ENCODE measurements around the gene SLC35F2.

SLC35F2 gene

DNA sequence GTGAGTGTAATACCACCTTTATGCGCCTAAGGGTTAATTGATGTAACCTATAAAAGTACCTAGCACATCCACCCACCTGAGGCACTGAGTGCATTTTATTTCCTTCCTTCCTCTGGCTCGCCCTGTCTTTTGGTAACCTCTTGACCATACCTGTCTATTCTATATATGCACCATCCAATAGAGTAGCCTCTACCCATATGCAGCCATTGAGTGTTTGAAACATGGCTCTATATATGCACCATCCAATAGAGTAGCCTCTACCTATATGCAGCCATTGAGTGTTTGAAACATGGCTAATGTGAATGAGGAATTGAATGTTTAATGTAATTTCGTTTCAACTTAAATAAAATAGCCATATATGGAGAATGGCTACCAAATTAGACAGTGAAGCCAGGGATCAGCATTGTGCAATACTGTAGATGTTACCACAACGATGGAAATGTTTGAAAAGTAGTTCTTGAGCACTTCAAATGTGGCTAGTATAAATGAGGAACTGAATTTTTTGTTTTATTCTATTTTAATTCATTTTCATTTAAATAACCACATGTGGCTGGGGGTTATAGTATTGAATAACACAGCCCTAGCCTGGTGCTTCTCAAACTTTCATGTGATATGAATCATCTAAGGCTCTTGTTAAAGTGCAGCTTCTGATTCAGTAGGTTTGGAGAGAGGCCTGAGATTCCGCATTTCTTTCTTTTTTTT, 33.8 kb downstream of the SLC35F2 start:
- Histone ChIP-seq H3K23ac (ENCODE audit: low read length in 2 of 2) (no peak overlapping the region), H3K79me1 (replicated peaks; ENCODE audit: low read length, poor library complexity, severe bottlenecking) (peaks cover 16% of the 10 kb centered on the region), H2BK5ac (ENCODE audit: low read depth, low read length, poor library complexity, severe bottlenecking) (no peak overlapping the region), H4K91ac (ENCODE audit: low read length) (no peak overlapping the region), H3K4me3 (ENCODE audit: insufficient read depth in 1 of 2, low read depth in 1 of 2, low read length in 2 of 2) (no peak overlapping the region), H3K4me1 (ENCODE audit: control insufficient read depth, insufficient read depth, low read depth, low read length) (peaks cover 1% of the 10 kb centered on the region), H3K4me2 (ENCODE audit: low read length, poor library complexity, severe bottlenecking) (no peak overlapping the region), H2AFZ (ENCODE audit: low read depth, low read length) (no peak overlapping the region), H3K9ac (ENCODE audit: low read length) (no peak overlapping the region), H3K4ac (ENCODE audit: low read depth in 1 of 2, low read length in 2 of 2) (no peak overlapping the region), H2BK15ac (ENCODE audit: low read depth, poor library complexity, severe bottlenecking) (no peak overlapping the region), H4K8ac (ENCODE audit: low read length) (no peak overlapping the region), H2AK5ac (ENCODE audit: low read length, severe bottlenecking) (no peak overlapping the region), H3K18ac (ENCODE audit: low read depth in 1 of 2, low read length in 2 of 2) (no peak overlapping the region), H3K27me3 (ENCODE audit: control insufficient read depth in 1 of 2, insufficient read depth in 1 of 2, low read length in 2 of 2) (no peaks in the 10 kb centered on the region), H3K27ac (ENCODE audit: low read length, poor library complexity, severe bottlenecking) (no peak overlapping the region), H2BK120ac (ENCODE audit: low read depth, low read length) (no peak overlapping the region), H3K9me3 (ENCODE audit: control insufficient read depth, low read length) (no peaks in the 10 kb centered on the region), H2BK12ac (ENCODE audit: low read length in 2 of 2) (no peak overlapping the region), H3K36me3 (ENCODE audit: control insufficient read depth in 1 of 2, insufficient read depth in 2 of 2, low read depth in 1 of 2, low read length in 2 of 2) (no peaks in the 10 kb centered on the region), H3K14ac (ENCODE audit: low read length in 2 of 2) (no peak overlapping the region)
- no peak for DNase-seq
- WGBS, result 98% methylated on average over 4 of the region's 5 CpGs

DNA sequence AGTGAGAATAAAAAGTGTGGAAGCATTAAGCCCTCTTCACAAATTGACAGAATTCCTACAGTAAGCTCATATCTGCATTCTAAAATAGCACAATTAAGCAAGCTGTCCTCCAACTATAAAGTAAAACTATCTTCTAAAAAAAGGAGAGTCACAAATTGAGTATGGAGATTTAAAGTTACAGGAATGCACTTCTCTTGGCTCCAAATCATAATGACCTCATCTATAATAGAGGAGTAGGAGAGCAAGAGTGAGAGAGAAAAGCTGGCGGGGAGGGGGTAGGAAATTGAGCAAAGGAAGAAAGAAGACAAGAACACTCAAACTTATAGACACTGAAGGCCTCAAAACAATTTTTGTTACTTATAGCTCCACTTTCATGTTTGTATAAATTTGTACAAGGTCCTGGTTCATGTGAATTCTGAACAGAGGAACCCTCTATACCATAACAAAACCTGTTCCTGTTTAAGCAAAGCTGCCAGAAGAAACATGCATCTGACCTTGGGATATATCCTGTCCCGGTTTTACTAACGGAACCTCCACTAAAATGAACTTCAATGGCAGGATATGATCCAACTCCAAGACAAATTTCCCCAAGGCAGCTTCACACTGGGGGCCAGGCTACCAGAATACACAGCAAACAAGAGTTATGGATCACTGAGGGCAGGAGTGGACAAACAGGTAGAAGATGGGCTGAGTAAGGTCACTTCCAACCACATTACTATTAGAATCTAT, 37.2 kb downstream of the SLC35F2 start:
- H3K4me3 ChIP-seq (ENCODE audit: insufficient read depth in 1 of 2, low read depth in 1 of 2, low read length in 2 of 2), result no peak overlapping the region
- peak overlapping the region; percentile 60 for H3K9ac ChIP-seq (ENCODE audit: low read length)
- H4K91ac ChIP-seq (ENCODE audit: low read length), result no peak overlapping the region
- H2BK15ac ChIP-seq (ENCODE audit: low read depth, poor library complexity, severe bottlenecking), result no peak overlapping the region
- no peaks in the 10 kb centered on the region for H3K9me3 ChIP-seq (ENCODE audit: control insufficient read depth, low read length)
- no peak overlapping the region for H2AFZ ChIP-seq (ENCODE audit: low read depth, low read length)
- H3K23ac ChIP-seq (ENCODE audit: low read length in 2 of 2), result no peak overlapping the region
- no peak overlapping the region for H3K18ac ChIP-seq (ENCODE audit: low read depth in 1 of 2, low read length in 2 of 2)
- peaks cover 1% of the 10 kb centered on the region for H3K4me1 ChIP-seq (ENCODE audit: control insufficient read depth, insufficient read depth, low read depth, low read length)
- peaks cover 20% of the 10 kb centered on the region for H3K79me1 ChIP-seq (replicated peaks; ENCODE audit: low read length, poor library complexity, severe bottlenecking)
- H2BK12ac ChIP-seq (ENCODE audit: low read length in 2 of 2), result no peak overlapping the region
- H2BK5ac ChIP-seq (ENCODE audit: low read depth, low read length, poor library complexity, severe bottlenecking), result no peak overlapping the region
- no peak overlapping the region for H3K27ac ChIP-seq (ENCODE audit: low read length, poor library complexity, severe bottlenecking)
- no peaks in the 10 kb centered on the region for H3K36me3 ChIP-seq (ENCODE audit: control insufficient read depth in 1 of 2, insufficient read depth in 2 of 2, low read depth in 1 of 2, low read length in 2 of 2)
- no peak overlapping the region for H3K4ac ChIP-seq (ENCODE audit: low read depth in 1 of 2, low read length in 2 of 2)
- no peak overlapping the region for H2AK5ac ChIP-seq (ENCODE audit: low read length, severe bottlenecking)
- no peak overlapping the region for H4K8ac ChIP-seq (ENCODE audit: low read length)
- no peak overlapping the region for H3K14ac ChIP-seq (ENCODE audit: low read length in 2 of 2)
- no peaks in the 10 kb centered on the region for H3K27me3 ChIP-seq (ENCODE audit: control insufficient read depth in 1 of 2, insufficient read depth in 1 of 2, low read length in 2 of 2)
- H3K4me2 ChIP-seq (ENCODE audit: low read length, poor library complexity, severe bottlenecking), result no peak overlapping the region
- 75% methylated on average over 2 of the region's 3 CpGs for WGBS
- no peak overlapping the region for H2BK120ac ChIP-seq (ENCODE audit: low read depth, low read length)
- DNase-seq, result no peak

DNA sequence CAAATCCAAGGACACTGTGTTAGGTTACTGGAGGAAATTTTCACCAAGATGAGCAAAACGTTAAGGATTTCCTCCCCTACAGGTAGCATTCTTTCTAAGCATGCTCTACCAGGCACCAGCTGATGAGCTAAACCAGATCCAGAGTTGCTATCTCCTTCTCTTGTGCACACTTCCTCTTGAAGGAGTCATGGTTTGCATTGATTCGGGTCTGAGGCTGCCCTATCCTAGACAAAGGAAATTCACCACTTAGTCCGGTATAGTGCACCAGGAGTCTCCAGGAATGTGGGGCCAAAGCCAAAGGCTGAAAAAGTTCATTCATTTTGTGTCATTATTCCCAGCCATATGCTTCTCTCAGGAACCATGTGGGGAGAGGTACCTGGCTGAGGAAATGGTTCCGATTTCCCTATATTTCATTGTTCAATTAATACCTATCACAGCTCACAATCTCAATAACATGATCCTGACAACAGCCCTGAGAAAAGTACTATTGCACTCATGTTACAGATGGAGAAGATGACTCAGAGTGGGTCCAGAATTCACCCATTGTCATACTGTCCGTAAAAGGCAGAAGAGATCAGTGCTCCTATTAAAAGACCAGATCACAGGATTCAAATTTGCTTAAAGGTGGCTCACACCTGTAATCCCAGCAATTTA, 39.1 kb downstream of the SLC35F2 start:
- Histone ChIP-seq H3K4ac (ENCODE audit: low read depth in 1 of 2, low read length in 2 of 2) (no peak overlapping the region), H2BK120ac (ENCODE audit: low read depth, low read length) (no peak overlapping the region), H3K27ac (ENCODE audit: low read length, poor library complexity, severe bottlenecking) (no peak overlapping the region), H2BK12ac (ENCODE audit: low read length in 2 of 2) (no peak overlapping the region), H2AK5ac (ENCODE audit: low read length, severe bottlenecking) (no peak overlapping the region), H3K9ac (ENCODE audit: low read length) (no peak overlapping the region), H3K23ac (ENCODE audit: low read length in 2 of 2) (no peak overlapping the region), H3K4me1 (ENCODE audit: control insufficient read depth, insufficient read depth, low read depth, low read length) (peaks cover 1% of the 10 kb centered on the region), H2AFZ (ENCODE audit: low read depth, low read length) (no peak overlapping the region), H3K4me3 (ENCODE audit: insufficient read depth in 1 of 2, low read depth in 1 of 2, low read length in 2 of 2) (no peak overlapping the region), H3K27me3 (ENCODE audit: control insufficient read depth in 1 of 2, insufficient read depth in 1 of 2, low read length in 2 of 2) (no peaks in the 10 kb centered on the region), H2BK15ac (ENCODE audit: low read depth, poor library complexity, severe bottlenecking) (no peak overlapping the region), H2BK5ac (ENCODE audit: low read depth, low read length, poor library complexity, severe bottlenecking) (no peak overlapping the region), H3K9me3 (ENCODE audit: control insufficient read depth, low read length) (no peaks in the 10 kb centered on the region), H3K79me1 (replicated peaks; ENCODE audit: low read length, poor library complexity, severe bottlenecking) (peaks cover 22% of the 10 kb centered on the region), H4K91ac (ENCODE audit: low read length) (no peak overlapping the region), H3K4me2 (ENCODE audit: low read length, poor library complexity, severe bottlenecking) (no peak overlapping the region), H3K36me3 (ENCODE audit: control insufficient read depth in 1 of 2, insufficient read depth in 2 of 2, low read depth in 1 of 2, low read length in 2 of 2) (no peaks in the 10 kb centered on the region), H3K14ac (ENCODE audit: low read length in 2 of 2) (no peak overlapping the region), H4K8ac (ENCODE audit: low read length) (no peak overlapping the region), H3K18ac (ENCODE audit: low read depth in 1 of 2, low read length in 2 of 2) (peak overlapping the region in 1 of 2 experiments; percentile 2)
- WGBS, result 54% methylated on average over 5 of the region's 5 CpGs
- peak; percentile 40 for DNase-seq

- Histone ChIP-seq H3K36me3 (ENCODE audit: control insufficient read depth in 1 of 2, insufficient read depth in 2 of 2, low read depth in 1 of 2, low read length in 2 of 2) (peaks cover 0 to 2% of the 10 kb centered on the region in 2 experiments), H2BK12ac (ENCODE audit: low read length in 2 of 2) (no peak overlapping the region), H4K8ac (ENCODE audit: low read length) (no peak overlapping the region), H3K14ac (ENCODE audit: low read length in 2 of 2) (no peak overlapping the region), H2AK5ac (ENCODE audit: low read length, severe bottlenecking) (no peak overlapping the region), H3K27me3 (ENCODE audit: control insufficient read depth in 1 of 2, insufficient read depth in 1 of 2, low read length in 2 of 2) (no peaks in the 10 kb centered on the region), H3K27ac (ENCODE audit: low read length, poor library complexity, severe bottlenecking) (no peak overlapping the region), H3K4me2 (ENCODE audit: low read length, poor library complexity, severe bottlenecking) (no peak overlapping the region), H3K4ac (ENCODE audit: low read depth in 1 of 2, low read length in 2 of 2) (no peak overlapping the region), H4K91ac (ENCODE audit: low read length) (no peak overlapping the region), H3K9ac (ENCODE audit: low read length) (no peak overlapping the region), H3K23ac (ENCODE audit: low read length in 2 of 2) (no peak overlapping the region), H2BK120ac (ENCODE audit: low read depth, low read length) (no peak overlapping the region), H3K4me3 (ENCODE audit: insufficient read depth in 1 of 2, low read depth in 1 of 2, low read length in 2 of 2) (no peak overlapping the region), H3K9me3 (ENCODE audit: control insufficient read depth, low read length) (no peaks in the 10 kb centered on the region), H3K4me1 (ENCODE audit: control insufficient read depth, insufficient read depth, low read depth, low read length) (peaks cover 1% of the 10 kb centered on the region), H2AFZ (ENCODE audit: low read depth, low read length) (no peak overlapping the region), H2BK15ac (ENCODE audit: low read depth, poor library complexity, severe bottlenecking) (no peak overlapping the region), H2BK5ac (ENCODE audit: low read depth, low read length, poor library complexity, severe bottlenecking) (no peak overlapping the region), H3K18ac (ENCODE audit: low read depth in 1 of 2, low read length in 2 of 2) (no peak overlapping the region), H3K79me1 (replicated peaks; ENCODE audit: low read length, poor library complexity, severe bottlenecking) (peaks cover 26% of the 10 kb centered on the region)
- WGBS, result 97% methylated on average over 2 of the region's 3 CpGs
- DNase-seq, result no peak
Measured at GRCh38 chr11:107818491-107818890, 40.1 kb downstream of the SLC35F2 start.
